SK-N-SH (cell line): ENCODE results near the gene MXI1. TPM values are rescaled to one million over a fixed set of nuclear protein-coding genes. Genes with fewer than 3 reads are reported as not detected.
"Not testable (repeated sequence)": the region's sequence is repeated elsewhere in the genome, so short reads cannot be mapped to it uniquely, and the experiment has no call there.

Source experiments
- CTCF ChIA-PET: fragments of 300-600, 350-600 bp; formaldehyde crosslinking; extraction: SDS; loops from one replicate; lab custom pipeline; 2021; lab: Yijun Ruan, JAX
- POLR2A ChIA-PET: fragments of 350-600 bp; sonication (Branson Sonifier 250); formaldehyde crosslinking; extraction: SDS; loops from one replicate; lab custom pipeline; 2020; ENCODE audit warnings: antibody characterized with exemption, inconsistent platforms; lab: Yijun Ruan, JAX
- DNase-seq: peaks from one replicate; pipeline ENCODE4 v3.0.0; 2012
- H2AFZ ChIP-seq: fragments of 200-600 bp; sonication (generic); 2 replicates; pipeline ENCODE4 v1.8.1; 2016; ENCODE audit warnings: antibody characterized with exemption, mild to moderate bottlenecking, low read depth
- H3F3A ChIP-seq: fragments of 200-600 bp; sonication (generic); replicated peaks from 2 replicates; pipeline ENCODE3; 2016; ENCODE audit warnings: antibody characterized with exemption, mild to moderate bottlenecking; ENCODE audit not compliant: insufficient read depth
- H3K27ac ChIP-seq, 2 experiments: fragments of 200-500 bp in 1 of 2; fragments of 200-600 bp in 1 of 2; sonication (Bioruptor generic) in 1 of 2; sonication (generic), shearing (Covaris generic) in 1 of 2; 2 replicates each; pipeline versions ENCODE4 v1.5.1 to v1.6.1; 2014 to 2016; ENCODE audit warnings: low read depth in 2 of 2, inconsistent platforms in 1 of 2, low read length in 1 of 2, mild to moderate bottlenecking in 1 of 2, mixed read lengths in 1 of 2
- H3K27me3 ChIP-seq: fragments of 200-600 bp; sonication (generic), shearing (Covaris generic); 2 replicates; pipeline ENCODE4 v1.6.1; 2016; ENCODE audit warnings: mixed run types; ENCODE audit not compliant: insufficient read depth
- H3K36me3 ChIP-seq, 2 experiments: fragments of 200-500 bp in 1 of 2; fragments of 200-600 bp in 1 of 2; sonication (Bioruptor generic) in 1 of 2; sonication (generic) in 1 of 2; replicated peaks in 1 of 2; 2 replicates each; pipeline versions ENCODE3 to v1.5.1; 2014 to 2016; ENCODE audit warnings: low read length in 1 of 2, mild to moderate bottlenecking in 1 of 2; ENCODE audit not compliant: insufficient read depth in 2 of 2, control insufficient read depth in 1 of 2
- H3K4me1 ChIP-seq, 2 experiments: fragments of 200-500 bp in 1 of 2; fragments of 200-600 bp in 1 of 2; sonication (Bioruptor generic) in 1 of 2; sonication (generic), shearing (Covaris generic) in 1 of 2; 2 replicates each; pipeline versions ENCODE4 v1.5.1 to v1.6.1; 2014 to 2016; ENCODE audit warnings: low read depth in 1 of 2, low read length in 1 of 2, mixed run types in 1 of 2; ENCODE audit not compliant: insufficient read depth in 2 of 2, control insufficient read depth in 1 of 2
- H3K4me2 ChIP-seq: fragments of 200-600 bp; sonication (generic), shearing (Covaris generic); 2 replicates; pipeline ENCODE4 v1.6.1; 2017; ENCODE audit warnings: mixed run types
- H3K4me3 ChIP-seq, 2 experiments: fragments of 200-500 bp in 1 of 2; fragments of 200-600 bp in 1 of 2; sonication (Bioruptor generic) in 1 of 2; sonication (generic), shearing (Covaris generic) in 1 of 2; 2 replicates each; pipeline versions ENCODE4 v1.5.1 to v1.8.1; 2014 to 2016; ENCODE audit warnings: low read depth in 2 of 2, inconsistent platforms in 1 of 2, low read length in 1 of 2, mild to moderate bottlenecking in 1 of 2, mixed read lengths in 1 of 2, moderate library complexity in 1 of 2
- H3K79me2 ChIP-seq: fragments of 200-600 bp; sonication (generic); 2 replicates; pipeline ENCODE4 v1.8.1; 2017; ENCODE audit warnings: mild to moderate bottlenecking; ENCODE audit not compliant: insufficient read depth
- H3K9ac ChIP-seq: fragments of 200-600 bp; sonication (generic); 2 replicates; pipeline ENCODE4 v1.6.1; 2017; ENCODE audit warnings: mixed run types
- H3K9me2 ChIP-seq: fragments of 200-600 bp; sonication (generic); 2 replicates; pipeline ENCODE4 v1.6.1; 2017; ENCODE audit warnings: mixed run types
- H3K9me3 ChIP-seq: fragments of 200-600 bp; sonication (generic); 2 replicates; pipeline ENCODE4 v1.6.1; 2017; ENCODE audit warnings: mixed run types, mild to moderate bottlenecking, moderate library complexity
- H4K20me1 ChIP-seq: fragments of 200-600 bp; sonication (generic); 2 replicates; pipeline ENCODE4 v1.6.1; 2017; ENCODE audit warnings: mild to moderate bottlenecking, mixed run types; ENCODE audit not compliant: insufficient read depth
- MEF2A ChIP-seq: IDR thresholded peaks from 2 replicates; pipeline ENCODE4 v1.4.0; 2012; ENCODE audit warnings: low read depth, borderline replicate concordance
- NFIC ChIP-seq: IDR thresholded peaks from 2 replicates; pipeline ENCODE4 v1.4.0; 2012; ENCODE audit warnings: borderline replicate concordance
- RXRA ChIP-seq: IDR thresholded peaks from 2 replicates; pipeline ENCODE4 v1.4.0; 2012; ENCODE audit warnings: low read depth, mild to moderate bottlenecking, borderline replicate concordance
- TAF1 ChIP-seq: IDR thresholded peaks from 2 replicates; pipeline ENCODE4 v1.6.1; 2012; ENCODE audit warnings: low read depth, mild to moderate bottlenecking, low read length, moderate library complexity, borderline replicate concordance
- USF1 ChIP-seq: IDR thresholded peaks from 2 replicates; pipeline ENCODE4 v1.4.0; 2012; ENCODE audit warnings: low read depth, borderline replicate concordance
- USF2 ChIP-seq: fragments of 150-350 bp; IDR thresholded peaks from 2 replicates; pipeline ENCODE4 v1.6.1; 2017; ENCODE audit warnings: antibody characterized with exemption, low read length, low read depth, borderline replicate concordance
- WGBS: methylation state at CpG from one replicate; pipeline ENCODE4 v1.1.6; 2017; ENCODE audit warnings: low lambda C conversion rate; 5-methylcytosine and 5-hydroxymethylcytosine counted together
- polyA plus RNA-seq, 3 experiments: library from polyadenylated mRNA; depleted of rRNA; stranded (reverse); fragments of >200 nt; gene quantifications; 2 replicates each; pipeline ENCODE4 v1.2.3, GENCODE V29; 2012
- TF ChIP-seq, protein P1 (sequence below): IDR thresholded peaks from 2 replicates; pipeline ENCODE4 v1.4.0; 2012; ENCODE audit warnings: low read depth, borderline replicate concordance
- TF ChIP-seq, protein P2 (sequence below): IDR thresholded peaks from 2 replicates; pipeline ENCODE4 v1.6.1; 2012; ENCODE audit warnings: mild to moderate bottlenecking, low read depth, low read length, moderate library complexity

Gene MXI1
- polyA plus RNA-seq, 1 of the 3 experiments (the other 2 are of a cell fraction) = 13.8 TPM

DNA sequence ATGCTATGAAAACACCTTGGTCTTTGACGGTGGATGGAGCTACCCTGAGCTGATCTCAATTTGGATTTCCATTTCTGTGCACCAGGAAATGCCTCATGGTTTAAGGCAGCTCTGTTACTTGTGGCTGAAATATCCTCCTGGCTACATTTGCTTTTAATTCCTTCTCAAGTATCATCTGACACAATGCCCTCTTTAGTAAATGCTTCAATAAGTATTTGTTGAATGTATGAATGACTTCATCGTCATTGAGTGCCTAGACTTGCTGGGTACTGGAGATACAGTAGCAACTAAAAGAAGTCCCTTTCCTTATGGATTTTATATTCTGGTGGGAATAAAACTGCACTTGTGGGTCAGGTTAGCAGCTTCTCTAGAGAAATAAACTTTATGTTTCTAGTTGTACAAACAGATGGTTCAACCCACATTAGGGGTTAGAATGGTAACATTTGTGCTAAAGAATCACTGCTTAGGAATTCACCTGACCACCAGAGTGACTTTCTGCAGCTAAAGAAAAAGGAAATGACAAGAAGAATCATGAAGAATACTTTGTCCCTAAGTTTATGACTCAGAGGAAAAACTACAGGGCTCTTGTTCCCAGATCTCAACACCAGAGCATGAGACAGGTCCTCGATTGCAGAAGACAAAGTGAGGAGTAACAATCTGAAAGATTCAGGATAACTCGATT, 119.1 kb downstream of the MXI1 start (continued):
- no peak for TF ChIP-seq TAF1

DNA sequence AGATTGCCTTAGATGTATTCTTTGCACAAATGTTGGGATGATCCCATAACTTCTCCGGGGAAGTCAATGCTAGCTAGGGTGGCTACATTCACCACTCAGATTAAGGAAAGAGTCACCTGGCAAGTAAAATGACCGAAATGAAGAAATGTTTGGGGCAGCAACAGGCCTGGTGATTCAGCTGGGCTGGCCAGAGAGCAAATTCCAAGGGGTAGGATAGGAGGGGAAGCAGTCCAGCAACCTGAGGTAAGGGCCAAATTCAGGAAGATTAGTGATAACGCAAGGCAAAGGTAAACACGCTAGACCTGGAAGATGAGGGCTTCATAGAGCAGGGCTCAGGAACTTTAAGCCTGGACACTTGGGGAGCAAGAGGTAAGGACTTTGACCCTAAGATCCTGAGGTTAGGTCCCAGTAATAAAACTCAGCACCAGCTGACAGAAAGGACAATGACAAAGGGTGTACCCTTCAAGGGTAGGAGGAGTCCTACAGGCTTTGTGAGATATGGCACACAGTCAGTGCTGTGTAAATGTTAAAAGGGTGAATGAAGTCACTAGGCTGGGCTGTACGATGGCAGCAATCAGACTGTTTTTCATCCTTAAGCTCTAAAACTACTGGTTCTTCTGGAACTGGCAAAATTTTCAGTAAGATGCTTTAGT, 120.0 kb downstream of the MXI1 start:
- peak overlapping the region; percentile 44 for H3K4me2 ChIP-seq
- H3K4me1 ChIP-seq = peaks cover 0 to 26% of the 10 kb centered on the region in 2 experiments; a peak in 3 of 4 replicates
- CTCF ChIA-PET = interaction anchor here (0.8 to 1.4 kb wide), 4 partner anchors 20 to 219 kb away, joined by 3 to 5 read pairs (median 3); no protein-coding TSS in a partner anchor
- no peak for DNase-seq
- H3K9me3 ChIP-seq = peaks cover 7% of the 10 kb centered on the region
- H3K9me2 ChIP-seq = no peaks in the 10 kb centered on the region
- 73% methylated on average over 5 of the region's 5 CpGs for WGBS
- H3K9ac ChIP-seq = peak overlapping the region; percentile 44; the same call in 1 of the 2 replicates
- no peaks in the 10 kb centered on the region for H3K79me2 ChIP-seq
- H3K27me3 ChIP-seq = no peaks in the 10 kb centered on the region
- no peak for TF ChIP-seq MEF2A
- TF ChIP-seq NFIC = 0 out of 2 replicates have a peak, but pooled peaks have one; percentile 6
- no peaks in the 10 kb centered on the region for H4K20me1 ChIP-seq
- POLR2A ChIA-PET = no interaction called here
- H3K36me3 ChIP-seq = no peaks in the 10 kb centered on the region
- peak overlapping the region in 1 of 2 experiments; percentile 83; a peak in 2 of 4 replicates for H3K27ac ChIP-seq
- no peak overlapping the region for H3K4me3 ChIP-seq
- no peak overlapping the region for H2AFZ ChIP-seq
- H3F3A ChIP-seq = peaks cover 48% of the 10 kb centered on the region

DNA sequence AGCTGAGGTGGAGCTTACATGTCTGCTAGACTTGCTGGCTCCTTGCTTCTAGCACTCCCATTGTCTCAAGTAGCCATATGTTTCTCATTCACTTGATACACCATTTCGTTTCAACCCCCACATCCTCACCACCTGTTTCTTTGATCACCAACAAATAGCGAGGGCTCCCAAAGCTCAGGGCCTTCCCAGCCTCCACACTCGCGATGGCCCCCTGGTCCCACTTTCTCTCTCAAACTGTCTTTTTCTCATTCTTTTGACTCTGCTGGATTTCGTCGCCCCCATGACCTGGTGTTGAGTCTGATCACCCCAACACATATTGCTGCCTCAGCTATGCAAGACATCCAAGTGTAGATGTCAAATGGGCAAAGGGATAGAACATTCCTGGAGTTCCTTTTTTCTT, 123.3 kb downstream of the MXI1 start:
- TF ChIP-seq, protein P1, sequence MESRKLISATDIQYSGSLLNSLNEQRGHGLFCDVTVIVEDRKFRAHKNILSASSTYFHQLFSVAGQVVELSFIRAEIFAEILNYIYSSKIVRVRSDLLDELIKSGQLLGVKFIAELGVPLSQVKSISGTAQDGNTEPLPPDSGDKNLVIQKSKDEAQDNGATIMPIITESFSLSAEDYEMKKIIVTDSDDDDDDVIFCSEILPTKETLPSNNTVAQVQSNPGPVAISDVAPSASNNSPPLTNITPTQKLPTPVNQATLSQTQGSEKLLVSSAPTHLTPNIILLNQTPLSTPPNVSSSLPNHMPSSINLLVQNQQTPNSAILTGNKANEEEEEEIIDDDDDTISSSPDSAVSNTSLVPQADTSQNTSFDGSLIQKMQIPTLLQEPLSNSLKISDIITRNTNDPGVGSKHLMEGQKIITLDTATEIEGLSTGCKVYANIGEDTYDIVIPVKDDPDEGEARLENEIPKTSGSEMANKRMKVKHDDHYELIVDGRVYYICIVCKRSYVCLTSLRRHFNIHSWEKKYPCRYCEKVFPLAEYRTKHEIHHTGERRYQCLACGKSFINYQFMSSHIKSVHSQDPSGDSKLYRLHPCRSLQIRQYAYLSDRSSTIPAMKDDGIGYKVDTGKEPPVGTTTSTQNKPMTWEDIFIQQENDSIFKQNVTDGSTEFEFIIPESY = no peak
- TF ChIP-seq USF1 (no peak), RXRA (no peak), USF2 (no peak)
- TF ChIP-seq, protein P2, sequence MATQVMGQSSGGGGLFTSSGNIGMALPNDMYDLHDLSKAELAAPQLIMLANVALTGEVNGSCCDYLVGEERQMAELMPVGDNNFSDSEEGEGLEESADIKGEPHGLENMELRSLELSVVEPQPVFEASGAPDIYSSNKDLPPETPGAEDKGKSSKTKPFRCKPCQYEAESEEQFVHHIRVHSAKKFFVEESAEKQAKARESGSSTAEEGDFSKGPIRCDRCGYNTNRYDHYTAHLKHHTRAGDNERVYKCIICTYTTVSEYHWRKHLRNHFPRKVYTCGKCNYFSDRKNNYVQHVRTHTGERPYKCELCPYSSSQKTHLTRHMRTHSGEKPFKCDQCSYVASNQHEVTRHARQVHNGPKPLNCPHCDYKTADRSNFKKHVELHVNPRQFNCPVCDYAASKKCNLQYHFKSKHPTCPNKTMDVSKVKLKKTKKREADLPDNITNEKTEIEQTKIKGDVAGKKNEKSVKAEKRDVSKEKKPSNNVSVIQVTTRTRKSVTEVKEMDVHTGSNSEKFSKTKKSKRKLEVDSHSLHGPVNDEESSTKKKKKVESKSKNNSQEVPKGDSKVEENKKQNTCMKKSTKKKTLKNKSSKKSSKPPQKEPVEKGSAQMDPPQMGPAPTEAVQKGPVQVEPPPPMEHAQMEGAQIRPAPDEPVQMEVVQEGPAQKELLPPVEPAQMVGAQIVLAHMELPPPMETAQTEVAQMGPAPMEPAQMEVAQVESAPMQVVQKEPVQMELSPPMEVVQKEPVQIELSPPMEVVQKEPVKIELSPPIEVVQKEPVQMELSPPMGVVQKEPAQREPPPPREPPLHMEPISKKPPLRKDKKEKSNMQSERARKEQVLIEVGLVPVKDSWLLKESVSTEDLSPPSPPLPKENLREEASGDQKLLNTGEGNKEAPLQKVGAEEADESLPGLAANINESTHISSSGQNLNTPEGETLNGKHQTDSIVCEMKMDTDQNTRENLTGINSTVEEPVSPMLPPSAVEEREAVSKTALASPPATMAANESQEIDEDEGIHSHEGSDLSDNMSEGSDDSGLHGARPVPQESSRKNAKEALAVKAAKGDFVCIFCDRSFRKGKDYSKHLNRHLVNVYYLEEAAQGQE = no peak
- Histone ChIP-seq H3K27ac (no peak overlapping the region), H3K9me3 (peaks cover 7% of the 10 kb centered on the region), H4K20me1 (no peaks in the 10 kb centered on the region), H3K36me3 (no peaks in the 10 kb centered on the region), H3K79me2 (no peaks in the 10 kb centered on the region), H3F3A (peaks cover 27% of the 10 kb centered on the region), H3K4me1 (peaks cover 0 to 12% of the 10 kb centered on the region in 2 experiments; a peak in 2 of 4 replicates), H2AFZ (no peak overlapping the region), H3K9ac (no peak overlapping the region), H3K9me2 (no peaks in the 10 kb centered on the region), H3K27me3 (no peaks in the 10 kb centered on the region), H3K4me3 (no peak overlapping the region), H3K4me2 (no peak overlapping the region)
- 61% methylated on average over 6 of the region's 6 CpGs for WGBS
- DNase-seq = no peak
- ChIA-PET CTCF (no interaction called here), POLR2A (no interaction called here)

- DNase-seq, POLR2A ChIA-PET, H2AFZ ChIP-seq, H3K9me2 ChIP-seq, H3K27ac ChIP-seq, H3K79me2 ChIP-seq, H3K27me3 ChIP-seq, H4K20me1 ChIP-seq, H3K4me2 ChIP-seq, H3K36me3 ChIP-seq, H3K9me3 ChIP-seq, H3K9ac ChIP-seq, H3K4me3 ChIP-seq, CTCF ChIA-PET: not testable (repeated sequence)
- Histone ChIP-seq H3K4me1 (peaks cover 0 to 12% of the 10 kb centered on the region in 2 experiments; a peak in 2 of 4 replicates), H3F3A (peaks cover 24% of the 10 kb centered on the region)
- WGBS = 91% methylated on average over 14 of the region's 32 CpGs
Observed at GRCh38 chr10:110331226-110331795, 123.9 kb downstream of the MXI1 start.
